ENCODE data around the gene MCOLN1. TPM values are rescaled to one million over a fixed set of nuclear protein-coding genes. Genes with fewer than 3 reads are reported as not detected.
A peak's percentile ranks its signal among the peaks of the same experiment; 100 is the strongest.

The MCOLN1 gene
- total and polyA plus RNA-seq, 9 of the 15 experiments (the other 6 are each of a cell fraction or from before 2014, with no cell fraction given), result 0.25 to 15.4 (median 7.1) TPM

GRCh38 chr19:7494416-7495098 is 27.9 kb upstream of the MCOLN1 start (continued):
- TF ChIP-seq DLX4 (CRISPR knock-in tag; IDR thresholded peaks at IDR 0.05) (no peak), KDM5B (IDR thresholded peaks at IDR 0.05; ENCODE audit: insufficient replicate concordance, low read depth, low read length) (peak; percentile 70), MAFG (tag; conservative IDR thresholded peaks at IDR 0.05) (0 out of 2 replicates have a peak, but pooled peaks have one; percentile 30), RB1 (IDR thresholded peaks at IDR 0.05; ENCODE audit: low read depth) (0 out of 2 replicates have a peak, but pooled peaks have one; percentile 9), SRSF9 (IDR thresholded peaks at IDR 0.05; ENCODE audit: borderline replicate concordance, low read depth, low read length) (no peak), PTRF (tag; IDR thresholded peaks at IDR 0.05) (no peak), HNRNPK (IDR thresholded peaks at IDR 0.05; ENCODE audit: low read depth, low read length, poor library complexity, severe bottlenecking) (no peak), ZNF217 (CRISPR knock-in tag; IDR thresholded peaks at IDR 0.05) (no peak), CTCF (IDR thresholded peaks at IDR 0.05 in 2 of 3, conservative IDR thresholded peaks at IDR 0.05 in 1 of 3; ENCODE audit: insufficient read depth in 2 of 3, low read depth in 1 of 3, low read length in 3 of 3) (peak; percentile 46 to 57 (median 53)), ZNF277 (CRISPR knock-in tag; IDR thresholded peaks at IDR 0.05; ENCODE audit: borderline replicate concordance) (no peak), NCOR1 (IDR thresholded peaks at IDR 0.05) (peak; percentile 72), ZNF407 (IDR thresholded peaks at IDR 0.05; ENCODE audit: low read depth) (peak; percentile 33; the same call in 1 of the 2 replicates), ZNF124 (CRISPR knock-in tag; IDR thresholded peaks at IDR 0.05) (no peak), SMARCA5 (IDR thresholded peaks at IDR 0.05) (0 out of 2 replicates have a peak, but pooled peaks have one; percentile 40)

Data from K562 (cell line).